ENCODE measurements around the gene TNKS1BP1.

- TF ChIP-seq GATA1 (IDR thresholded peaks at IDR 0.05; ENCODE audit: low read depth, low read length) (no peak), POLR2A (IDR thresholded peaks at IDR 0.05; ENCODE audit: low read length) (no peak)
Measured at GRCh38 chr11:57363131-57364080, 38.7 kb upstream of the TNKS1BP1 start.
